ENCODE measurements around the gene SIX4. TPM values are rescaled to one million over a fixed set of nuclear protein-coding genes. Genes with fewer than 3 reads are reported as not detected.

Gene SIX4
- total RNA-seq (2022; extraction: Qiagen RNA extraction): 1.5 to 2.7 TPM (median 2.5 TPM) in 5 replicates

DNA sequence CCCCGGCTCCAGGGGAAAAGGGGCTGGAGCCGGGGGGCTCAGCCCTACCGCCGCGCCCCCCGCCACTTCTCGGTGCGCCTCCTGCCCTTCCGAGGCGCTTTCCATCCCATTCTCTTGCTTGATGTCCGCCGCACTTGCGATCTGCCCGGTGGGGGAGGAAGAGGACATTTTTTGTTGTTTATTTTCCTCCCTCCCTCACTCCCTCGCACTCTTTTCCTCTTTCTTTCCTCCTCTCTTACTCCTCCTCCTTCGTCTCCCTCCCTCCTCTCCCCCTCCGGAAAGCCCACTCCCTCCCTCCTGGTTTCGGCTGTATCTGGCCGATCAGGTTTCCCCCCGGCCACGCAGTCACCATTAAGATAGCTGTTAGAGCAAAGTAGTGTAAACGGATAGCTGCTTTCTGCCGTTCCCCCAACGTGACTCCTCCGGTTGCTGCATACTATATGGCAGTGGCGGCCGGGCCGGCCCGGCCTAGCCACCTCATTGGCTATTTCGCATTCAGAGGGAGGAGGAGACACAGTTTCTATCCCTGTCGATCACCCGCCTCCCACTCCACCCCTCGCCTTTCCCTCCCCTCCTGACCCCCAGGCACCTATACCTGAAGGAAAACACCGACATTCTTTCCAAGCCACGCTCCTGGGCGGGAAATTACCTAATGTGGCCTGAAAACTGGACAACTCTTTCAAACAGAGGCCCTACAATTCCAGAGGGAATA lies at the start of gene SIX4:
TSS of gene SIX4 (minus strand) at position 445 of the 712 bp plus-strand sequence. CDS start at position 168, 277 bp downstream.

DNA sequence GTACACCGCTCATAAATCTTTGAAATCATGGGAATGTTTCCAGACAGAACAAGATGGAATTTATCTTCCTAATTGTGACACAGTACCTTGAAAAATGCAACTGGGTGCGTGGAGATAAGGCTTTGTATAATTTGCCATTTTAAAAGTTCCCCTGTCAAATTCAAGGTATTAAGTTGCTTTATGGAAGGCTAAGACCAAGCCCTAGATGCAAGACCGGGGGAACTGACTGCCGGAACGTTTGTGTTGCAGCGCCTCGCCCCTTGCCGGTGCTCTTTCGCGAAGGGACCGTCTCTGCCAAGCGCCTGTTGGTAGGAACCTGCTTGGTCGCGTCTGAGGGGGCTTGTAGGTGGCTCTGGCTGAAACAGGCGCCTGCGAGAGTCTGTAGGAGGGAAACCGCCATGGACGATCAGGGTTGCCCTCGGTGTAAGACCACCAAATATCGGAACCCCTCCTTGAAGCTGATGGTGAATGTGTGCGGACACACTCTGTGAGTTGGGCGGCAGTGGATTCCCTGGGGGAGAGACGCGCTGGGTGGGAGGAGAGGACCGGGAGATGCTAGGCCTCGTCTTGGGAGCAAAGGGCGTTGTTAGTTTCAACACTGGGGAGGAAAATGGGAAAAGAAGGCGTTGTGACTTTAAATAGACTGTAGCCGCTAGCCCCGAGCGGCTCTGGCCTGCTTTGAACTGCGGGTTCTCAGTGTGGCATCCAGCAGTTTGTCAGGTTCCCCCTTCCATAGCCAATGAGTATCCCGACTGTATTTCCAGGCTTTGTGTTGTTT lies 10.5 kb upstream of the SIX4 start, which contains the start of gene MNAT1:
TSS of gene MNAT1 (plus strand) at position 297 of the 778 bp plus-strand sequence. CDS start at position 399, 102 bp downstream.

Other genes starting within 250 kb of the SIX4 start
- gene C14orf39, start 238.3 kb downstream of the SIX4 start, total RNA-seq (2022; extraction: Qiagen RNA extraction): not detected in 5 replicates
- gene SIX6, start 215.2 kb downstream of the SIX4 start, total RNA-seq (2022; extraction: Qiagen RNA extraction): not detected in 5 replicates
- 5.7 to 7.5 TPM (median 6.9 TPM) in 5 replicates for gene SIX1, start 74.9 kb downstream of the SIX4 start, total RNA-seq (2022; extraction: Qiagen RNA extraction)
- gene MNAT1, start 10.4 kb upstream of the SIX4 start, total RNA-seq (2022; extraction: Qiagen RNA extraction): 37.1 to 49.7 TPM (median 38.1 TPM) in 5 replicates

Data from A549 treated with AZD2906 at 1 μM for 4 hours (cell line).